Measurements from ENCODE around the gene PMPCA.
"Not testable (repeated sequence)": the region's sequence is repeated elsewhere in the genome, so short reads cannot be mapped to it uniquely, and the experiment has no call there.

PMPCA gene

GRCh38 chr9:136404801-136405136 lies 5.7 kb upstream of the PMPCA start:
- Histone ChIP-seq H3K18ac (ENCODE audit: low read depth in 1 of 2, low read length in 2 of 2) (no peak overlapping the region), H3K4ac (ENCODE audit: low read depth in 1 of 2, low read length in 2 of 2) (no peak overlapping the region), H2AFZ (ENCODE audit: low read depth, low read length) (no peak overlapping the region), H3K9ac (ENCODE audit: low read length) (no peak overlapping the region), H2BK5ac (ENCODE audit: low read depth, low read length, poor library complexity, severe bottlenecking) (no peak overlapping the region), H3K79me1 (replicated peaks; ENCODE audit: low read length, poor library complexity, severe bottlenecking) (peaks cover 29% of the 10 kb centered on the region), H3K14ac (ENCODE audit: low read length in 2 of 2) (no peak overlapping the region), H3K4me2 (ENCODE audit: low read length, poor library complexity, severe bottlenecking) (no peak overlapping the region), H4K8ac (ENCODE audit: low read length) (no peak overlapping the region), H3K27me3 (ENCODE audit: control insufficient read depth in 1 of 2, insufficient read depth in 1 of 2, low read length in 2 of 2) (no peaks in the 10 kb centered on the region), H2BK120ac (ENCODE audit: low read depth, low read length) (no peak overlapping the region), H4K91ac (ENCODE audit: low read length) (peak overlapping the region; percentile 34), H3K4me1 (ENCODE audit: control insufficient read depth, insufficient read depth, low read depth, low read length) (peaks cover 14% of the 10 kb centered on the region), H2BK12ac (ENCODE audit: low read length in 2 of 2) (no peak overlapping the region), H2AK5ac (ENCODE audit: low read length, severe bottlenecking) (no peak overlapping the region), H2BK15ac (ENCODE audit: low read depth, poor library complexity, severe bottlenecking) (no peak overlapping the region), H3K9me3 (ENCODE audit: control insufficient read depth, low read length) (no peaks in the 10 kb centered on the region), H3K36me3 (ENCODE audit: control insufficient read depth in 1 of 2, insufficient read depth in 2 of 2, low read depth in 1 of 2, low read length in 2 of 2) (peaks cover 50 to 54% of the 10 kb centered on the region in 2 experiments), H3K27ac (ENCODE audit: low read length, poor library complexity, severe bottlenecking) (no peak overlapping the region), H3K23ac (ENCODE audit: low read length in 2 of 2) (no peak overlapping the region), H3K4me3 (ENCODE audit: insufficient read depth in 1 of 2, low read depth in 1 of 2, low read length in 2 of 2) (no peak overlapping the region)
- no peak for DNase-seq
- WGBS: 93% methylated on average over 14 of the region's 14 CpGs

- Histone ChIP-seq H3K9me3 (ENCODE audit: control insufficient read depth, low read length) (no peaks in the 10 kb centered on the region), H3K27me3 (ENCODE audit: control insufficient read depth in 1 of 2, insufficient read depth in 1 of 2, low read length in 2 of 2) (no peaks in the 10 kb centered on the region), H2BK15ac (ENCODE audit: low read depth, poor library complexity, severe bottlenecking) (no peak overlapping the region), H2BK5ac (ENCODE audit: low read depth, low read length, poor library complexity, severe bottlenecking) (no peak overlapping the region), H3K4me2 (ENCODE audit: low read length, poor library complexity, severe bottlenecking) (no peak overlapping the region), H4K91ac (ENCODE audit: low read length) (no peak overlapping the region), H3K27ac (ENCODE audit: low read length, poor library complexity, severe bottlenecking) (no peak overlapping the region), H3K23ac (ENCODE audit: low read length in 2 of 2) (no peak overlapping the region), H4K8ac (ENCODE audit: low read length) (no peak overlapping the region), H3K4me3 (ENCODE audit: insufficient read depth in 1 of 2, low read depth in 1 of 2, low read length in 2 of 2) (no peak overlapping the region), H3K14ac (ENCODE audit: low read length in 2 of 2) (no peak overlapping the region), H3K4ac (ENCODE audit: low read depth in 1 of 2, low read length in 2 of 2) (no peak overlapping the region), H3K9ac (ENCODE audit: low read length) (no peak overlapping the region), H3K18ac (ENCODE audit: low read depth in 1 of 2, low read length in 2 of 2) (no peak overlapping the region), H2AFZ (ENCODE audit: low read depth, low read length) (no peak overlapping the region), H3K79me1 (replicated peaks; ENCODE audit: low read length, poor library complexity, severe bottlenecking) (peaks cover 33% of the 10 kb centered on the region), H3K4me1 (ENCODE audit: control insufficient read depth, insufficient read depth, low read depth, low read length) (peaks cover 14% of the 10 kb centered on the region), H2AK5ac (ENCODE audit: low read length, severe bottlenecking) (no peak overlapping the region), H2BK120ac (ENCODE audit: low read depth, low read length) (no peak overlapping the region), H3K36me3 (ENCODE audit: control insufficient read depth in 1 of 2, insufficient read depth in 2 of 2, low read depth in 1 of 2, low read length in 2 of 2) (peaks cover 50 to 54% of the 10 kb centered on the region in 2 experiments), H2BK12ac (ENCODE audit: low read length in 2 of 2) (no peak overlapping the region)
- WGBS: 95% methylated on average over 4 of the region's 7 CpGs
- no peak for DNase-seq
Observed at GRCh38 chr9:136405481-136405880, 5.0 kb upstream of the PMPCA start.

DNA sequence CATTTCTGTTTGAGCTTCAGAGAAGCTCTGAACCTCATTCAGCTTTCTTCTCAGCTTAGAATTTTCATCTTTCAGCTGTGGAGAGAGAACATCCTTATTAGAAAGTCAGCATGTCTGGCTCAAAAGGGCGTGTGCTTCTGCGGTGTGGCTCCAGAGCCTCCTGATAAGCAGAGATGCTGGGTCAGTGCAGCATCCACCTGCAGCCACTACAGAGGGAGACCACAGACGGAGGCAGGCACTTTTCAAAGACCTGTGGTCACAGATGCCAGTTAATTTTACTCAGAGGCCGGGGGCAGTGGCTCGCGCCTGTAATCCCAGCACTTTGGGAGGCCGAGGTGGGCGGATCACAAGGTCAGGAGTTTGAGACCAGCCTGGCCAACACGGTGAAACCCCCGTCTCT lies 4.6 kb upstream of the PMPCA start:
- H3K4me3 ChIP-seq (ENCODE audit: insufficient read depth in 1 of 2, low read depth in 1 of 2, low read length in 2 of 2); H2BK12ac ChIP-seq (ENCODE audit: low read length in 2 of 2); H2BK120ac ChIP-seq (ENCODE audit: low read depth, low read length); H4K91ac ChIP-seq (ENCODE audit: low read length); H2BK15ac ChIP-seq (ENCODE audit: low read depth, poor library complexity, severe bottlenecking); H3K23ac ChIP-seq (ENCODE audit: low read length in 2 of 2); H2AK5ac ChIP-seq (ENCODE audit: low read length, severe bottlenecking); H4K8ac ChIP-seq (ENCODE audit: low read length); H3K27ac ChIP-seq (ENCODE audit: low read length, poor library complexity, severe bottlenecking); H3K14ac ChIP-seq (ENCODE audit: low read length in 2 of 2); H2AFZ ChIP-seq (ENCODE audit: low read depth, low read length); H3K27me3 ChIP-seq (ENCODE audit: control insufficient read depth in 1 of 2, insufficient read depth in 1 of 2, low read length in 2 of 2); H3K4ac ChIP-seq (ENCODE audit: low read depth in 1 of 2, low read length in 2 of 2); DNase-seq; H3K4me2 ChIP-seq (ENCODE audit: low read length, poor library complexity, severe bottlenecking); H2BK5ac ChIP-seq (ENCODE audit: low read depth, low read length, poor library complexity, severe bottlenecking); H3K9ac ChIP-seq (ENCODE audit: low read length); H3K9me3 ChIP-seq (ENCODE audit: control insufficient read depth, low read length); H3K18ac ChIP-seq (ENCODE audit: low read depth in 1 of 2, low read length in 2 of 2): not testable (repeated sequence)
- Histone ChIP-seq H3K4me1 (ENCODE audit: control insufficient read depth, insufficient read depth, low read depth, low read length) (peaks cover 12% of the 10 kb centered on the region), H3K36me3 (ENCODE audit: control insufficient read depth in 1 of 2, insufficient read depth in 2 of 2, low read depth in 1 of 2, low read length in 2 of 2) (peaks cover 50 to 54% of the 10 kb centered on the region in 2 experiments), H3K79me1 (replicated peaks; ENCODE audit: low read length, poor library complexity, severe bottlenecking) (peaks cover 33% of the 10 kb centered on the region)
- 96% methylated on average over 10 of the region's 10 CpGs for WGBS

DNA sequence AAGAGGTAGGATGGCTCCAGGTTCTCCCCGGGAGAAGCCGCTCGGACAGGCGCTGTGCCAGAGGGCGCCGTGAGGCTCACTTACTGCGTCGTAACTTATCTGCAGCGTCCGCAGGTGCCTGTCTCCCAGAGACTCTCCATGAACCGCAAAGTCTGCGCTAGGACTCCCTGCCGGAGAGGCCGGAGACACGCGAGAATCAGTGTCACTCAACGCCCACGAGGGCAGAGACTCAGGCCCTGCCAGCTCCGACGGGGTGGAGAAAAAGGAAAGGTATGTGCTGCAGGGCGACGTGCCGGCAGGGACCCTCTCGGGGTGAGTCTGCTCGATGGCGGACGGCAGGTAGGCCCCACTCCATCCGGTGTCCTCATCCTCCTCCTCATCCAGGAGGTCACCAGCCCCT lies 3.4 kb upstream of the PMPCA start:
- H3K18ac ChIP-seq (ENCODE audit: low read depth in 1 of 2, low read length in 2 of 2); H3K27ac ChIP-seq (ENCODE audit: low read length, poor library complexity, severe bottlenecking); H3K23ac ChIP-seq (ENCODE audit: low read length in 2 of 2); H3K4me2 ChIP-seq (ENCODE audit: low read length, poor library complexity, severe bottlenecking); H4K8ac ChIP-seq (ENCODE audit: low read length); H2BK120ac ChIP-seq (ENCODE audit: low read depth, low read length); H3K9me3 ChIP-seq (ENCODE audit: control insufficient read depth, low read length); H3K14ac ChIP-seq (ENCODE audit: low read length in 2 of 2); H3K4me3 ChIP-seq (ENCODE audit: insufficient read depth in 1 of 2, low read depth in 1 of 2, low read length in 2 of 2); H2AFZ ChIP-seq (ENCODE audit: low read depth, low read length); H4K91ac ChIP-seq (ENCODE audit: low read length); DNase-seq; H2BK5ac ChIP-seq (ENCODE audit: low read depth, low read length, poor library complexity, severe bottlenecking); H2BK12ac ChIP-seq (ENCODE audit: low read length in 2 of 2); H3K27me3 ChIP-seq (ENCODE audit: control insufficient read depth in 1 of 2, insufficient read depth in 1 of 2, low read length in 2 of 2); H3K4ac ChIP-seq (ENCODE audit: low read depth in 1 of 2, low read length in 2 of 2); H3K9ac ChIP-seq (ENCODE audit: low read length); H2AK5ac ChIP-seq (ENCODE audit: low read length, severe bottlenecking); H2BK15ac ChIP-seq (ENCODE audit: low read depth, poor library complexity, severe bottlenecking): not testable (repeated sequence)
- Histone ChIP-seq H3K4me1 (ENCODE audit: control insufficient read depth, insufficient read depth, low read depth, low read length) (peaks cover 19% of the 10 kb centered on the region), H3K36me3 (ENCODE audit: control insufficient read depth in 1 of 2, insufficient read depth in 2 of 2, low read depth in 1 of 2, low read length in 2 of 2) (peaks cover 44 to 52% of the 10 kb centered on the region in 2 experiments), H3K79me1 (replicated peaks; ENCODE audit: low read length, poor library complexity, severe bottlenecking) (peaks cover 33% of the 10 kb centered on the region)
- WGBS: 96% methylated on average over 22 of the region's 28 CpGs
